Mesenchymal stem cell (in vitro differentiated cells and primary cell): ENCODE results near the gene BUD31.

Source experiments
- DNase-seq: peaks from one replicate; pipeline ENCODE4 v3.0.0-alpha.2; 2013
- H2AFZ ChIP-seq: one replicate; pipeline ENCODE4 v1.6.1; 2013; ENCODE audit warnings: low read depth, mild to moderate bottlenecking, control low read depth, inconsistent platforms, low read length, moderate library complexity
- H2AK5ac ChIP-seq: 2 replicates; pipeline ENCODE4 v1.6.1; 2013; ENCODE audit warnings: low read length, moderate library complexity, mild to moderate bottlenecking, inconsistent platforms; ENCODE audit not compliant: severe bottlenecking
- H2BK120ac ChIP-seq: one replicate; pipeline ENCODE4 v1.6.1; 2013; ENCODE audit warnings: low read depth, mild to moderate bottlenecking, inconsistent platforms, low read length, moderate library complexity
- H2BK12ac ChIP-seq, 2 experiments: one replicate each; pipeline ENCODE4 v1.6.1; 2013; ENCODE audit warnings: inconsistent platforms in 2 of 2, low read length in 2 of 2, mild to moderate bottlenecking in 2 of 2, moderate library complexity in 2 of 2, control low read depth in 1 of 2
- H2BK15ac ChIP-seq: one replicate; pipeline ENCODE4 v1.6.1; 2013; ENCODE audit warnings: mild to moderate bottlenecking, low read depth, inconsistent platforms; ENCODE audit not compliant: poor library complexity, severe bottlenecking
- H2BK5ac ChIP-seq: 2 replicates; pipeline ENCODE4 v1.6.1; 2013; ENCODE audit warnings: low read depth, mild to moderate bottlenecking, low read length, control low read depth, inconsistent platforms; ENCODE audit not compliant: poor library complexity, severe bottlenecking
- H3K14ac ChIP-seq, 2 experiments: one replicate each; pipeline ENCODE4 v1.6.1; 2013; ENCODE audit warnings: inconsistent platforms in 2 of 2, low read length in 2 of 2, control low read depth in 1 of 2, mild to moderate bottlenecking in 1 of 2, moderate library complexity in 1 of 2
- H3K18ac ChIP-seq, 2 experiments: one replicate each; pipeline ENCODE4 v1.6.1; 2013; ENCODE audit warnings: inconsistent platforms in 2 of 2, low read length in 2 of 2, control low read depth in 1 of 2, low read depth in 1 of 2, mild to moderate bottlenecking in 1 of 2
- H3K23ac ChIP-seq, 2 experiments: one replicate each; pipeline ENCODE4 v1.6.1; 2013; ENCODE audit warnings: inconsistent platforms in 2 of 2, low read length in 2 of 2, mild to moderate bottlenecking in 2 of 2, moderate library complexity in 2 of 2, control low read depth in 1 of 2
- H3K27ac ChIP-seq: 2 replicates; pipeline ENCODE4 v1.5.1; 2013; ENCODE audit warnings: mild to moderate bottlenecking, moderate library complexity, low read length, control low read depth, inconsistent platforms; ENCODE audit not compliant: poor library complexity, severe bottlenecking
- H3K27me3 ChIP-seq, 2 experiments: 2 replicates each; pipeline versions ENCODE4 v1.6.1 to v1.7.0; 2013; ENCODE audit warnings: low read length in 2 of 2, mild to moderate bottlenecking in 2 of 2, moderate library complexity in 2 of 2, control low read depth in 1 of 2, inconsistent platforms in 1 of 2; ENCODE audit not compliant: control insufficient read depth in 1 of 2, insufficient read depth in 1 of 2
- H3K36me3 ChIP-seq, 2 experiments: 2 replicates each; pipeline versions ENCODE4 v1.6.1 to v1.7.0; 2013; ENCODE audit warnings: low read length in 2 of 2, control low read depth in 1 of 2, inconsistent platforms in 1 of 2, low read depth in 1 of 2, mild to moderate bottlenecking in 1 of 2; ENCODE audit not compliant: insufficient read depth in 2 of 2, control insufficient read depth in 1 of 2
- H3K4ac ChIP-seq, 2 experiments: one replicate each; pipeline ENCODE4 v1.6.1; 2013; ENCODE audit warnings: inconsistent platforms in 2 of 2, low read length in 2 of 2, mild to moderate bottlenecking in 2 of 2, moderate library complexity in 2 of 2, control low read depth in 1 of 2, low read depth in 1 of 2
- H3K4me1 ChIP-seq: 2 replicates; pipeline ENCODE4 v1.6.1; 2013; ENCODE audit warnings: low read depth, low read length, control low read depth; ENCODE audit not compliant: control insufficient read depth, insufficient read depth
- H3K4me2 ChIP-seq: 2 replicates; pipeline ENCODE4 v1.6.1; 2013; ENCODE audit warnings: low read length, mild to moderate bottlenecking, inconsistent platforms; ENCODE audit not compliant: poor library complexity, severe bottlenecking
- H3K4me3 ChIP-seq, 2 experiments: 2 replicates each; pipeline versions ENCODE4 v1.5.1 to v1.7.0; 2013; ENCODE audit warnings: low read length in 2 of 2, mild to moderate bottlenecking in 2 of 2, control low read depth in 1 of 2, low read depth in 1 of 2; ENCODE audit not compliant: insufficient read depth in 1 of 2
- H3K79me1 ChIP-seq: replicated peaks from 2 replicates; pipeline ENCODE4 v1.6.1; 2013; ENCODE audit warnings: mild to moderate bottlenecking, control low read depth, low read length, inconsistent platforms; ENCODE audit not compliant: poor library complexity, severe bottlenecking
- H3K9ac ChIP-seq: 2 replicates; pipeline ENCODE4 v1.7.0; 2013; ENCODE audit warnings: mild to moderate bottlenecking, low read length, moderate library complexity
- H3K9me3 ChIP-seq: 2 replicates; pipeline ENCODE4 v1.7.0; 2013; ENCODE audit warnings: mild to moderate bottlenecking, low read length; ENCODE audit not compliant: control insufficient read depth
- H4K8ac ChIP-seq: one replicate; pipeline ENCODE4 v1.6.1; 2013; ENCODE audit warnings: inconsistent platforms, mild to moderate bottlenecking, low read length, moderate library complexity
- H4K91ac ChIP-seq: one replicate; pipeline ENCODE4 v1.6.1; 2013; ENCODE audit warnings: mild to moderate bottlenecking, low read length, inconsistent platforms
- WGBS: methylation state at CpG from one replicate; pipeline ENCODE4 v1.1.7; 2013; ENCODE audit warnings: mixed read lengths; 5-methylcytosine and 5-hydroxymethylcytosine counted together

Gene BUD31

GRCh38 chr7:99394188-99394502 lies 14.6 kb upstream of the BUD31 start:
- Histone ChIP-seq H2AFZ (no peak overlapping the region), H3K79me1 (peaks cover 28% of the 10 kb centered on the region), H3K4ac (no peak overlapping the region), H2AK5ac (no peak overlapping the region), H3K23ac (no peak overlapping the region), H3K27me3 (no peaks in the 10 kb centered on the region), H2BK120ac (no peak overlapping the region), H4K91ac (no peak overlapping the region), H2BK15ac (no peak overlapping the region), H3K4me3 (no peak overlapping the region), H3K18ac (no peak overlapping the region), H3K9ac (no peak overlapping the region), H3K4me1 (peaks cover 21% of the 10 kb centered on the region), H3K36me3 (peaks cover 89% of the 10 kb centered on the region in 2 experiments), H3K9me3 (no peaks in the 10 kb centered on the region), H4K8ac (peak overlapping the region; percentile 7), H3K4me2 (no peak overlapping the region), H3K27ac (no peak overlapping the region), H2BK12ac (no peak overlapping the region), H3K14ac (no peak overlapping the region), H2BK5ac (no peak overlapping the region)
- 96% methylated on average over 4 of the region's 4 CpGs for WGBS
- DNase-seq = no peak

DNA sequence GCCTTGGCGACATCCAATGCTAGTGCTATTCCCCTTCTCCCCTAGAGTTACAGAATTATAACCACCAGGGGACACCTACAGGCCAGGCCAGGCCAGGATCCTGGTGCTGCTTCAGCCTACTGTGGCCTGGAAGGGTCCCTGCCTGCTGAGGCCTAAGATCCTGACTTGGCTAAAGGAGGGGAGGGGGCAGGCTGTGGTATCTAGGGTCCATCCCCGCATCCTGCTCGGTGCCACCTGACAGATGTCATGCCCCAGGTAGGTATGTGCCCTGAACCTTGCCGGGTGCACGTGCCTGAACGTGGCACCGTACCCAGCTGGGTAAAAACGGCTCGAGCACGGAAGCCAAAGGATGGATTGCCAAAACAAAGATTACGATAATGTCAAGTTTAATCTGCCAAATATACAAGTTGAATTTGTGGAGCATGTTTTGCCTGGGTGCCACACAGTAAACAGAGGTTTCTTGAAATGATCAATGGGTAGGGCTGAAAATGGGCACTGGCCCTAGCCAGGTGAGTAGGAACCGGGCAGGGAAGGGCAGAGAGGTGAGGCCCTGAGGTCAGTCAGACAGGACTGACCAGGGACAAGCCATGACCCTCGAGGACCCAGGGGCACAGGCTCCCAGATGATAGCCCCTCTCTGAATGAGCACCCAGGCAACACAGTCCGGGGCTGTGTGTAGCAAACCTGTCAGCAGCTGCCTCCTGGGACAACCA lies 13.0 kb upstream of the BUD31 start:
- no peak overlapping the region for H3K4ac ChIP-seq
- H3K4me1 ChIP-seq = peaks cover 21% of the 10 kb centered on the region
- no peaks in the 10 kb centered on the region for H3K9me3 ChIP-seq
- H3K23ac ChIP-seq = no peak overlapping the region
- peaks cover 37% of the 10 kb centered on the region for H3K79me1 ChIP-seq
- no peak overlapping the region for H2BK120ac ChIP-seq
- no peak overlapping the region for H2BK15ac ChIP-seq
- no peak overlapping the region for H4K8ac ChIP-seq
- H3K4me3 ChIP-seq = no peak overlapping the region
- H3K18ac ChIP-seq = no peak overlapping the region
- H2AK5ac ChIP-seq = no peak overlapping the region
- no peak overlapping the region for H2AFZ ChIP-seq
- H3K27ac ChIP-seq = no peak overlapping the region
- H2BK5ac ChIP-seq = no peak overlapping the region
- H3K27me3 ChIP-seq = no peaks in the 10 kb centered on the region
- no peak overlapping the region for H3K4me2 ChIP-seq
- no peak overlapping the region for H3K14ac ChIP-seq
- H2BK12ac ChIP-seq = no peak overlapping the region
- 96% methylated on average over 14 of the region's 14 CpGs for WGBS
- DNase-seq = no peak
- no peak overlapping the region for H3K9ac ChIP-seq
- peaks cover 89% of the 10 kb centered on the region in 2 experiments for H3K36me3 ChIP-seq
- H4K91ac ChIP-seq = no peak overlapping the region

GRCh38 chr7:99396418-99397296 lies 12.1 kb upstream of the BUD31 start:
- no peak overlapping the region for H3K9ac ChIP-seq
- H2BK12ac ChIP-seq = no peak overlapping the region
- H3K4me3 ChIP-seq = no peak overlapping the region
- H3K4ac ChIP-seq = no peak overlapping the region
- no peak overlapping the region for H2AK5ac ChIP-seq
- no peak overlapping the region for H2AFZ ChIP-seq
- no peak overlapping the region for H2BK5ac ChIP-seq
- H3K4me1 ChIP-seq = peaks cover 21% of the 10 kb centered on the region
- no peak overlapping the region for H2BK15ac ChIP-seq
- peaks cover 86 to 88% of the 10 kb centered on the region in 2 experiments for H3K36me3 ChIP-seq
- no peaks in the 10 kb centered on the region for H3K27me3 ChIP-seq
- no peak overlapping the region for H3K14ac ChIP-seq
- no peak overlapping the region for H3K4me2 ChIP-seq
- no peak overlapping the region for H3K18ac ChIP-seq
- no peak overlapping the region for H4K8ac ChIP-seq
- H3K27ac ChIP-seq = peak overlapping the region; percentile 18
- DNase-seq = no peak
- H2BK120ac ChIP-seq = no peak overlapping the region
- WGBS = 90% methylated on average over 16 of the region's 21 CpGs
- H3K79me1 ChIP-seq = peaks cover 40% of the 10 kb centered on the region
- no peak overlapping the region for H3K23ac ChIP-seq
- H4K91ac ChIP-seq = no peak overlapping the region
- H3K9me3 ChIP-seq = no peaks in the 10 kb centered on the region

DNA sequence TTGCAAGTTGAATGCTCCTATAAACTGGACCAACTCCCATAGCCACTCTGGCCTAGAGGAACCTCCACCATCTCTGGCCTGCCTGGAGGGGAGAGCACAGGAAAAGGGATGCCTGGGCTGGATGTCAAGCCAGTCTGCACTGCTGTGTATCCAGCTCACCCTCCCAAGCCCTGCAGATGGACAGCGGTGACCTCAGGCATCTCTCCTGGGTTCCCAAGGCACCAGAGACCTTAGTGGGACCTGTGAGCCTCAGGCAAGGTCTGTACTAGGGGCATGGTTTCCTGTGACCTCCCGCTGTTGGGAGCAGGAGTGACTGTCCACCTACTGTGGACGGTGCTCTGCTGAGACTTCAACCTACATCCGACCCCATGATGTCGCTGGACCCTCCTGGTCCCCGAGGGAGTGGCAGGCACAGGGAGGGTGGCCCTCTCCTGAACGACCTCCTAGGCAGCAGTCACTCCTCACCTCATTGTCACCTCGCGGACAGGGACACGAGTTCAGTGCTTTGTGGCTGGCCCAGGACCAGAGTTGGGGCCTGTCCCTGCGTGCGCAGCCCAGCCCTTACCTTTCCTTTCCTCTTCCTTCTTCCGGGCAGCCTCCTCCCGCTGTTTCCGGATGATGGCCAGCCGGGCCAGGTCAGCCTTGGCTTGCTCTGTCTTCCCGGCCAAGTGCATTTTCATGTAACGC lies 11.3 kb upstream of the BUD31 start:
- Histone ChIP-seq H3K9me3 (no peaks in the 10 kb centered on the region), H3K27me3 (no peaks in the 10 kb centered on the region), H2AFZ (no peak overlapping the region), H2BK12ac (no peak overlapping the region), H3K18ac (no peak overlapping the region), H2BK120ac (no peak overlapping the region), H4K91ac (peak overlapping the region; percentile 55), H3K4ac (no peak overlapping the region), H3K14ac (no peak overlapping the region), H3K4me1 (peaks cover 18% of the 10 kb centered on the region), H2BK15ac (no peak overlapping the region), H3K23ac (no peak overlapping the region), H4K8ac (peak overlapping the region; percentile 31), H3K79me1 (peaks cover 41% of the 10 kb centered on the region), H3K4me3 (no peak overlapping the region), H3K36me3 (peaks cover 85 to 86% of the 10 kb centered on the region in 2 experiments), H3K4me2 (no peak overlapping the region), H2AK5ac (no peak overlapping the region), H3K27ac (no peak overlapping the region), H2BK5ac (no peak overlapping the region), H3K9ac (no peak overlapping the region)
- no peak for DNase-seq
- 92% methylated on average over 18 of the region's 18 CpGs for WGBS
